CD4-positive, alpha-beta T cell (primary cell): ENCODE measurements around the gene CLRN3. TPM values are rescaled to one million over a fixed set of nuclear protein-coding genes. Genes with fewer than 3 reads are reported as not detected.

ENCODE experiments used
- ATAC-seq: fragments of 200-7000 bp; cut with Tn5 transposase; one replicate; pipeline ENCODE4 v1.10.0; 2022; ENCODE audit warnings: mild to moderate bottlenecking; ENCODE audit not compliant: poor library complexity
- CTCF ChIA-PET: fragments of 350-600 bp; sonication (Branson Sonifier 250); formaldehyde crosslinking; loops from one replicate; lab custom pipeline; 2021; ENCODE audit warnings: antibody characterized with exemption, inconsistent platforms; lab: Charles Lee
- POLR2A ChIA-PET: fragments of 350-600 bp; sonication (Branson Sonifier 250); formaldehyde crosslinking; loops from one replicate; lab custom pipeline; 2021; ENCODE audit warnings: antibody characterized with exemption, inconsistent platforms; lab: Charles Lee
- DNase-seq, 14 experiments: peaks; one replicate each; pipeline ENCODE4 v3.0.0-alpha.2; 2013 to 2020; ENCODE audit warnings: mixed read lengths in 2 of 14
- H3K27ac ChIP-seq, 2 donors: one replicate each; pipeline versions ENCODE4 v1.5.1 to v1.7.0; 2013; ENCODE audit warnings: low read length in 2 of 2, low read depth in 1 of 2, mild to moderate bottlenecking in 1 of 2
- H3K27me3 ChIP-seq, 2 experiments: 1 replicate in 1 of 2; 2 replicates in 1 of 2; pipeline versions ENCODE4 v1.6.1 to v1.7.0; 2013; ENCODE audit warnings: low read length in 2 of 2, control low read depth in 1 of 2, mild to moderate bottlenecking in 1 of 2, moderate library complexity in 1 of 2; ENCODE audit not compliant: insufficient read depth in 2 of 2, control insufficient read depth in 1 of 2
- H3K36me3 ChIP-seq: one replicate; pipeline ENCODE4 v1.6.1; 2013; ENCODE audit warnings: low read length, control low read depth; ENCODE audit not compliant: insufficient read depth
- H3K4me1 ChIP-seq: one replicate; pipeline ENCODE4 v1.6.1; 2013; ENCODE audit warnings: low read length, control low read depth; ENCODE audit not compliant: insufficient read depth
- H3K4me3 ChIP-seq: one replicate; pipeline ENCODE4 v1.5.1; 2013; ENCODE audit warnings: mild to moderate bottlenecking, low read length, moderate library complexity
- H3K9me3 ChIP-seq, 2 experiments: 1 replicate in 1 of 2; 2 replicates in 1 of 2; pipeline versions ENCODE4 v1.6.1 to v1.7.0; 2013; ENCODE audit warnings: low read length in 2 of 2, mild to moderate bottlenecking in 2 of 2, control low read depth in 1 of 2, moderate library complexity in 1 of 2; ENCODE audit not compliant: control insufficient read depth in 1 of 2, insufficient read depth in 1 of 2
- H3K27ac Mint-ChIP-seq: one replicate; pipeline ENCODE4 v1.8.0; 2020; ENCODE audit warnings: mixed read lengths
- H3K27me3 Mint-ChIP-seq: one replicate; pipeline ENCODE4 v1.8.0; 2021; ENCODE audit warnings: mixed read lengths
- H3K36me3 Mint-ChIP-seq: one replicate; pipeline ENCODE4 v1.8.0; 2021; ENCODE audit warnings: low read depth, mixed read lengths
- H3K4me1 Mint-ChIP-seq: one replicate; pipeline ENCODE4 v1.8.0; 2021; ENCODE audit warnings: low read depth, mixed read lengths
- H3K4me3 Mint-ChIP-seq: one replicate; pipeline ENCODE4 v1.8.0; 2020; ENCODE audit warnings: mild to moderate bottlenecking, mixed read lengths
- H3K9me3 Mint-ChIP-seq: one replicate; pipeline ENCODE4 v1.8.0; 2020; ENCODE audit warnings: mixed read lengths
- intact Hi-C, 2 experiments: fragments of 100-400 bp; cut with DNase I in 1 of 2; cut with micrococcal nuclease in 1 of 2; formaldehyde crosslinking; loops; one replicate each; pipeline versions ENCODE4 v1.15.1 to v1.9.0; 2023 to 2025; cut with DNase I, micrococcal nuclease
- total RNA-seq, 174 experiments: library from RNA in 2 of 174; stranded (reverse) in 2 of 174; gene quantifications; one replicate each; pipeline ENCODE4 v1.2.3 and lab custom pipeline; 2021 to 2026
- TF ChIP-seq, protein P1 (sequence below): fragments of 200-600 bp; IDR thresholded peaks from one replicate; pipeline ENCODE4 v1.8.0; 2022; ENCODE audit warnings: antibody characterized with exemption, mild to moderate bottlenecking

CLRN3 gene
- total RNA-seq, 2 experiments from 2014 or later = not detected

DNA sequence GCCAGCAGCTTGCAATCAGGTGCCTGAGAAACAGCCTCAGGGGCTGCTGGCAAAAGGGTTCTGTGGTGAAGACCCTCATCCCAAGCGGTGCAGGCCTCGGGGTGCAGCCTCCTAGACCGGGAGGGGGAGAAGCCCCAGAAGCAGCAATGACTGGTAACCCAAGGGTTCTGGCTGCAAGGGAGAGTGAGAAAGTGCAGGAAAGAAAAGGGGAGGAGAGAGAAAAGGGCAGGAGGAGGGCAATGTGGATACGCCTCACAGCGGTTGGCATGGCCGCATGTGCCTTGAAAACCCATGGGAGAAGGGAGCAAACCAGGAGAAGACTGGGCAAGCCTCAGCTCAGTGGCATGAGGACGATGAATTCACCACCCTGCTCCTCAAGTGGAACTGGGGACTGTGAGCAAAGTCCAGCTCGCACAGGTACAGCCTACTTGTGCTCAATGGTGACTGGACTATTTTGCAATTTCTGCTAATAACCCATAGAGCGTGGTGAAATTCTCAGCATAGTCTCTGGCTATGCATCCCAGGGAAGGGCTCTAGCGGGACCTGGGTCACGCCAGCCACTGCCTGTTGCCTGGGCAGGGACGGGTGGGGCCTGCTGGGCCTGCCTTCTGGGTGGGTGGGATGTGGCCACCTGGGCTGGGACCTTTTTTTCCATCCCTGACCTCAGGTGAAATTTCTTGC is 6.2 kb downstream of the CLRN3 start:
- Mint-ChIP-seq H3K27me3 (no peaks in the 10 kb centered on the region), H3K4me1 (no peaks in the 10 kb centered on the region), H3K27ac (no peak overlapping the region), H3K36me3 (no peaks in the 10 kb centered on the region), H3K4me3 (no peak overlapping the region), H3K9me3 (no peaks in the 10 kb centered on the region)
- H3K27ac ChIP-seq = no peak overlapping the region
- TF ChIP-seq, protein P1, sequence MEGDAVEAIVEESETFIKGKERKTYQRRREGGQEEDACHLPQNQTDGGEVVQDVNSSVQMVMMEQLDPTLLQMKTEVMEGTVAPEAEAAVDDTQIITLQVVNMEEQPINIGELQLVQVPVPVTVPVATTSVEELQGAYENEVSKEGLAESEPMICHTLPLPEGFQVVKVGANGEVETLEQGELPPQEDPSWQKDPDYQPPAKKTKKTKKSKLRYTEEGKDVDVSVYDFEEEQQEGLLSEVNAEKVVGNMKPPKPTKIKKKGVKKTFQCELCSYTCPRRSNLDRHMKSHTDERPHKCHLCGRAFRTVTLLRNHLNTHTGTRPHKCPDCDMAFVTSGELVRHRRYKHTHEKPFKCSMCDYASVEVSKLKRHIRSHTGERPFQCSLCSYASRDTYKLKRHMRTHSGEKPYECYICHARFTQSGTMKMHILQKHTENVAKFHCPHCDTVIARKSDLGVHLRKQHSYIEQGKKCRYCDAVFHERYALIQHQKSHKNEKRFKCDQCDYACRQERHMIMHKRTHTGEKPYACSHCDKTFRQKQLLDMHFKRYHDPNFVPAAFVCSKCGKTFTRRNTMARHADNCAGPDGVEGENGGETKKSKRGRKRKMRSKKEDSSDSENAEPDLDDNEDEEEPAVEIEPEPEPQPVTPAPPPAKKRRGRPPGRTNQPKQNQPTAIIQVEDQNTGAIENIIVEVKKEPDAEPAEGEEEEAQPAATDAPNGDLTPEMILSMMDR = no peak
- no peaks in the 10 kb centered on the region for H3K36me3 ChIP-seq
- no peak overlapping the region for H3K4me3 ChIP-seq
- ATAC-seq (no peak), DNase-seq (no peak)
- H3K27me3 ChIP-seq = no peaks in the 10 kb centered on the region
- H3K4me1 ChIP-seq = peaks cover under 1% of the 10 kb centered on the region
- CTCF ChIA-PET = no interaction called here
- no peaks in the 10 kb centered on the region for H3K9me3 ChIP-seq
- intact Hi-C loops = no loop called here
- POLR2A ChIA-PET = no interaction called here

DNA sequence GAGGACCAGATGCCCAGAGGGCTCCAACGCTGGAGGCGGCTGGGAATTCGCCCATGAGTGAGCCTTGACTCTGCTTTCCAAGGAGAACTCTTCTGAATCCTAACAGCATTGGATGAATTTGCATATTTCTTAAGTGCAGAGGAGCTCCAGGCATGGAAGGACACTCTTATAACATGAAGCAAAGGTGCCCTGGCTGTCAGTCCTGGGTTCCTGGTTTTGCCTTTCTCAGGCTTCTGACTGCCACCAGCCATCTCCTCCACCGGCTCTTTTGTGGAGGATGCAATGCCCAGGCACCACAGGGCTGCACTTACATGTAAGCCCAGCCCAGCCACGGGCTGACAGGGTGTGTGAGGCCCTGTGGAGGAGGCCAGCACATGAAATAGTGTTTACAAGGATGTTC is 8.2 kb downstream of the CLRN3 start:
- no peak for DNase-seq
- H3K9me3 ChIP-seq = no peaks in the 10 kb centered on the region
- H3K36me3 Mint-ChIP-seq = no peaks in the 10 kb centered on the region
- TF ChIP-seq, protein P1 = no peak
- H3K27me3 ChIP-seq = no peaks in the 10 kb centered on the region
- no peak for ATAC-seq
- intact Hi-C loops = no loop called here
- no peak overlapping the region for H3K27ac Mint-ChIP-seq
- H3K36me3 ChIP-seq = no peaks in the 10 kb centered on the region
- peaks cover 15% of the 10 kb centered on the region for H3K4me1 Mint-ChIP-seq
- H3K27me3 Mint-ChIP-seq = no peaks in the 10 kb centered on the region
- H3K27ac ChIP-seq = no peak overlapping the region
- peaks cover 15% of the 10 kb centered on the region for H3K4me1 ChIP-seq
- POLR2A ChIA-PET = no interaction called here
- H3K4me3 ChIP-seq = no peak overlapping the region
- no peaks in the 10 kb centered on the region for H3K9me3 Mint-ChIP-seq
- no peak overlapping the region for H3K4me3 Mint-ChIP-seq
- CTCF ChIA-PET = no interaction called here

DNA sequence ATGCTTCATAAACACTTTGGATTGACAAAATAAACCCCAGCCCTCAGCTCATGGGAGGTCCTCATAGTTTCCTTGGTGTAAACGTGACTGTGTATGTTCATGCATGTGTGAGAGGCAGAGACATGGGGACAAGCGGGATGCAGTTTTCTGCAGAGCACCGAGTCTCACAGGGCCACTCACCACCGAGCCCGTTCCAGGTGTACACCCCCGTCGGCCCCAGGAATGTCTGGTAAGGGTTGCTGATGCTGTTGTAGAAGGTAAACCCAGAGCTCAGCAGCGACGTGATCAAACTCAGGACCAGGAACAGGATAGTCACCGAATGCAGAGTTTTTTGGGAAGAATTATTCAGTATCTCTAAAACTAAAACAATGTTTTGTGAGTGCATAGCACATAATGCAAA is 9.2 kb downstream of the CLRN3 start:
- intact Hi-C loops = no loop called here
- Mint-ChIP-seq H3K4me3 (no peak overlapping the region), H3K36me3 (no peaks in the 10 kb centered on the region), H3K27ac (no peak overlapping the region), H3K4me1 (peaks cover 15% of the 10 kb centered on the region), H3K9me3 (no peaks in the 10 kb centered on the region), H3K27me3 (no peaks in the 10 kb centered on the region)
- no peaks in the 10 kb centered on the region for H3K27me3 ChIP-seq
- DNase-seq = no peak
- TF ChIP-seq, protein P1 = no peak
- H3K4me3 ChIP-seq = no peak overlapping the region
- H3K9me3 ChIP-seq = no peaks in the 10 kb centered on the region
- H3K36me3 ChIP-seq = no peaks in the 10 kb centered on the region
- ATAC-seq = no peak
- ChIA-PET CTCF (no interaction called here), POLR2A (no interaction called here)
- H3K27ac ChIP-seq = no peak overlapping the region
- peaks cover 15% of the 10 kb centered on the region for H3K4me1 ChIP-seq
